ENCODE results near the gene OR5B12.
"Not testable (repeated sequence)": the region's sequence is repeated elsewhere in the genome, so short reads cannot be mapped to it uniquely, and the experiment has no call there.

The OR5B12 gene

DNA sequence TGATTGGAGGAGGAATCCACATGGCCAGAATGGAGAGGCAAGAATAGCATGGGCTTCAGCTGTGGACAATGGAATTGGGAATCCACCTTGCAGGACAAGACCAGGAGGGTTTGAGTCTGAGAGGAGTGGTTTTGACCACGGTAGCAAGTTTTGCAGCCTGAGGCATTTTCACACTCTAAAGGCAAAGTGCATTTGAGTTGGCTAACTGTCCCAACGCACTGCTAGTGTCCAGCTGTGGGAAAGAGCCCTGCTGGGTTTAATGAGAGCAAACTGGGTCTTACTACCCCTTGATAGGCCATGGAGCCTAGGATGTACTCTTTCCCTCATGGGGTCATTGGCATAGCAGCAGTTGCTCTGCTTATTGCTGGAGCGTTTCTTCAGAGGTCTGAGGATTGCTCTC, 14.0 kb downstream of the OR5B12 start, which contains the start of gene OR5B2:
OR5B2 (minus strand) TSS at position 101 of the 400 bp plus-strand sequence. CDS start 4,860 bp downstream, outside the sequence.
- no peak within 1 kb of the TSS for H3K27ac ChIP-seq
- no peak for TF ChIP-seq ZFX (IDR thresholded peaks at IDR 0.05)
- TF ChIP-seq, protein P1, sequence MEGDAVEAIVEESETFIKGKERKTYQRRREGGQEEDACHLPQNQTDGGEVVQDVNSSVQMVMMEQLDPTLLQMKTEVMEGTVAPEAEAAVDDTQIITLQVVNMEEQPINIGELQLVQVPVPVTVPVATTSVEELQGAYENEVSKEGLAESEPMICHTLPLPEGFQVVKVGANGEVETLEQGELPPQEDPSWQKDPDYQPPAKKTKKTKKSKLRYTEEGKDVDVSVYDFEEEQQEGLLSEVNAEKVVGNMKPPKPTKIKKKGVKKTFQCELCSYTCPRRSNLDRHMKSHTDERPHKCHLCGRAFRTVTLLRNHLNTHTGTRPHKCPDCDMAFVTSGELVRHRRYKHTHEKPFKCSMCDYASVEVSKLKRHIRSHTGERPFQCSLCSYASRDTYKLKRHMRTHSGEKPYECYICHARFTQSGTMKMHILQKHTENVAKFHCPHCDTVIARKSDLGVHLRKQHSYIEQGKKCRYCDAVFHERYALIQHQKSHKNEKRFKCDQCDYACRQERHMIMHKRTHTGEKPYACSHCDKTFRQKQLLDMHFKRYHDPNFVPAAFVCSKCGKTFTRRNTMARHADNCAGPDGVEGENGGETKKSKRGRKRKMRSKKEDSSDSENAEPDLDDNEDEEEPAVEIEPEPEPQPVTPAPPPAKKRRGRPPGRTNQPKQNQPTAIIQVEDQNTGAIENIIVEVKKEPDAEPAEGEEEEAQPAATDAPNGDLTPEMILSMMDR (conservative IDR thresholded peaks at IDR 0.05), result no peak

DNA sequence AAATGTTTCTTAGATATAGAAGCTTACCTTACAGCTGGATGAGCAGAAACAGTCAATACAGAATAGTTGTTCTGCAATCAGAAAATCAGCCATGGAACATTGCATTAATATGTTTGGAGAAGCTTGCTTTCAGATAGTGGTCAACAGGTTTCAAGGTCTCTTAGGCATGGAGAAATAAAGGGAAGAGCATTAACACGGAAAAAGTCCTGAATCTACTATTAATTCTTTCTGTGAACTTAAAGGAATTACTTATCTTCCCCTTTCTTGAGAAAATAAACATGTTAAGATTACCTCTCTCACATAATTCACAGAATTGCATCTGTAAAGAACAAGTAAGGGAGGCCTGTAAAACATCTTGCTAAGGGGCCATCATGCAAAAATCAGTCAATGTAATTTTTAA, 35.3 kb downstream of the OR5B12 start, which contains the start of gene OR5B3:
OR5B3 (minus strand) TSS at position 101 of the 400 bp plus-strand sequence. CDS start 3,465 bp downstream, outside the sequence.
- TF ChIP-seq, protein P1 (conservative IDR thresholded peaks at IDR 0.05), result no peak
- no peak for TF ChIP-seq ZFX (IDR thresholded peaks at IDR 0.05)
- no peak within 1 kb of the TSS for H3K27ac ChIP-seq

DNA sequence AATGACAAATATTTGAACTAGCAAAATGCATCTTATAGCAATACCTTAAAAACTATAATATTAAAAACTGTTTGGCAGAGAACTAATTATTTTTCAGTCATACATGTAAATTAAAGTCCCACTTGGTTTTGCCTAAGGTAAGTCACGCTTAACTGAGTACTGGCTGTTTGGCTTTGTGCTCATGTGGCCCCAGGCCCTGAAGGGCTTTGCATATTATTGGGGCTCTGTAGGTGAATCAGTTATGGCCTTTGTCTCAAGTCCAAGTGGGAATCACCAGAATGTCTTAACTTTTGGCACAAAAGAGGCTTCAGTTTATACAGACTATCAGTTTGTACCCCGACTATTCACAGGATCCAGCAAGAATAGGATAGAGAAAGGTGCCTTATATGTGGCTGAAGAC, 42.4 kb downstream of the OR5B12 start:
- not testable (repeated sequence) for H3K27ac ChIP-seq

DNA sequence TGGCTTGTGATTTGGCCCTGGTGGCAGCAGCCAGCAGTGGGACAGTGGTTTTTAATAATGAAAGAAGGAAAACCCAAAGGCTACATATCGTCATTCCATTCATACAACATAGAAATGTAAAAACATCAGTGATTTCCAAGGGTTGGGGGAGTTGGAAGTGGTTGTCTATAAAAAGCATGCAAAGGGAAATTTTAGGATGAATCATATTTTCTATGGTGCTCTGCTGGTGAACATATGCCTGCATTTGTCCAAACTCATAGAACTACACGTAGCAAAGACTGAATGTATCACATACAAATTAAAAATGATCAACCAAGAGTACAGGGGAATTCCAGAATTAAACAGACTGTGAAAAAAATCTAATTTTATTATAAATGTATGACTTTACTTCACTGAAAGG, 46.5 kb downstream of the OR5B12 start:
- no peak overlapping the region for H3K27ac ChIP-seq
- TF ChIP-seq ZFX (IDR thresholded peaks at IDR 0.05), result no peak
- TF ChIP-seq, protein P1 (conservative IDR thresholded peaks at IDR 0.05), result no peak

DNA sequence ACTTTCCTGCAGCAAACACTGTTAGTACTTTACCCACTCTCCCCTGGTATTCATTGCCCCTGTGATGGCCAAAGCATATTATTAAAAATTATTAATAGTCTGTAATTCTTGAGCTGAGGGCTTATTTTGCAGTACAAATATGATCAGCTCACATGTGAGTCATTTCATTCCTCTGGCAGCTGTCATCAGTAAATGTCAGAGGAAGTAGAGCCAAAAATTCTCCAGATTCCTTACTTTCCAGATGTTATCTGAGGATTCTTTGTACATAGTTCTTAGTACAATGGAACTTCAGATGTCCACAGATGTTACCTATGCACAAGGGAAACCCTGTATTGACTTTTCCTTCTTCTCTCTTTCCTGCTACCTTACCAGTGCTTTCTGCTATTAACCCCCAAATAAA, 47.8 kb downstream of the OR5B12 start:
- H3K27ac ChIP-seq, result no peak overlapping the region
- TF ChIP-seq, protein P1 (conservative IDR thresholded peaks at IDR 0.05), result no peak

DNA sequence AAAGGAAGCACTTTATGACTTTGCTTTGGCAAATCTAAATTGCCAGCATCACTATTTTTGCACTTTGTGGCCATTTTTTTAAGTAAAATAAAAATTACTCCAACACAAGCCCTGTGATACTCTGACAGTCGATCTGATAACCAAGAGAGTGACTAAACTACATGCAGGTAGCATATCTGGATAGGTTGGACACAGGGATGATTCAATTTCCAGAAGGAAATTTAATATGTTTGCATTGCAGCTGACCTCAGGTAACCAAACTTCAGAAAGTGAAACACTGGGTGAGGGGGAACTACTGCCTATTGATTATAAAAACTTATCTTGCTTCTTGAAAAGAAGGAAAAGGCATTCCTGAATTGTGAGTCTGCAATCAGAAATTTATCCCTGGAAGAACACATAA, 49.3 kb downstream of the OR5B12 start:
- H3K27ac ChIP-seq, result no peak overlapping the region
- TF ChIP-seq ZFX (IDR thresholded peaks at IDR 0.05), result no peak
- TF ChIP-seq, protein P1 (conservative IDR thresholded peaks at IDR 0.05), result no peak

DNA sequence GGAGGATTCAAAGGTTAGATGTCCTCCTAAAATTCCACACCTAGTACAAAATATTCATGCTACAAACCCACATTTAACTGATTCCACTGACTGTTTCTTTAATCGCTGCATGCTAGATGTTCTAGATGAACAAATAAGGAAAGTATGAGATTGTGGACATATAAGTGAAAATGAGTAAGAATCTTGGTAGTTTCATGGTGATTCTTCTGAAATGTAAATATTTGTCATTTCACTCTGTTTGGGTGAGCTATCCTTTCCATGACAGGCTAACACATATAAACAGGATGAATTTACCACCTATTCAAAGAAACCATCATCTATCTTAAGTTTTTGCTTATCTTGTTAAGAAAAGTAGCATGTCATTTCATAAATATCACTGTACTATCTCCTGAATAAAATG, 50.2 kb downstream of the OR5B12 start:
- H3K27ac ChIP-seq, result no peak overlapping the region
- no peak for TF ChIP-seq ZFX (IDR thresholded peaks at IDR 0.05)
- TF ChIP-seq, protein P1 (conservative IDR thresholded peaks at IDR 0.05), result no peak

DNA sequence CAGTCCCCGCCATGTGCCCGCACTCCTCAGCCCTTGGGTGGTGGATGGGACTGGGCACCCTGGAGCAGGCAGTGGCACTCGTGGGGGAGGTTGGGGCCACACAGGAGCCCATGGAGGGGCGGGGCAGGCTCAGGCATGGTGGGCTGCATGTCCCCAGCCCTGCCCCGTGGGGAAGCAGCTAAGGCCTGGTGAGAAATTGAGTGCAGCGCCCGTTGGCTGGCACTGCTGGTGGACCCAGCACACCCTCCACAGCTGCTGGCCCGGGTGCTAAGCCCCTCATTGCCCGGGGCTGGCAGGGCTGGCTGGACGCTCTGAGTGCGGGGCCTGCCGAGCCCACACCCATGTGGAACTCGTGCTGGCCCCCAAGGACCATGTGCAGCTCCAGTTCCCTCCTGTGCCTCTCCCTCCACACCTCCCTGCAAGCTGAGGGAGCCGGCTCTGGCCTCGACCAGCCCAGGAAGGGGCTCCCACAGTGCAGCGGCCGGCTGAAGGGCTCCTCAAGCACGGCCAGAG, 51.4 kb downstream of the OR5B12 start:
- TF ChIP-seq, protein P1 (conservative IDR thresholded peaks at IDR 0.05), result no peak
- TF ChIP-seq ZFX (IDR thresholded peaks at IDR 0.05), result no peak
- H3K27ac ChIP-seq, result peak overlapping the region; percentile 42
